Measurements from ENCODE around the gene TRIM37.
"Not testable (repeated sequence)": the region's sequence is repeated elsewhere in the genome, so short reads cannot be mapped to it uniquely, and the experiment has no call there.

Gene TRIM37

DNA sequence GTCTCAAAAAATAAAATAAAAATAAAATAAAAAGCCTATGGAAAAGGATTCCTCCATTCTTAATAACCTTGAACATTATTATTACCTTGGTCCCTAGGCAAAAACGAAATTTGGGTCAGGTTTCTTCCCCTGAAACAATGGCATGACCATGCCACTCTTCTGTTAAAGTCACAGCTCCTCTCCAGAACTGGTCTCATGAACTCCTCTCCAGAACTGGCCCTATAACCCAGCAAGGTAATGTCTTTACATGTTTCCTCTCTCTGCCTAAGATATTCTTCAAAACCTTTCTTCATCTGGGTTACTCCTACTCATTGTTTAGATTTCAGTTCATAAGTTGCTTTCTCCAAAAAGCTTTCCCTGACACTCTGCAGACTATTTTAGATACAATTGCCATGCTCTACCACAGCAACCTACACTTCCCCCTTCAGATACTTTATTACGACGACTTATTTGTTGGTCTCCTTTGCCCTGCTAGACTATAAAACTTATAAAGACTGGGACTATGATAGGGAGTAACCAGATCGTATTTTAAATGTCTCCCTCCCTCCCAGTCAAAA, 13.5 kb downstream of the TRIM37 start:
- Histone ChIP-seq H3K36me3 (replicated peaks; ENCODE audit: insufficient read depth, low read length) (no peaks in the 10 kb centered on the region; the same call in 1 of the 2 replicates), H3K27me3 (replicated peaks; ENCODE audit: insufficient read depth, low read length) (no peaks in the 10 kb centered on the region), H3K4me2 (ENCODE audit: low read depth, low read length) (no peak overlapping the region), H3K9me2 (replicated peaks; ENCODE audit: insufficient read depth, low read length) (no peaks in the 10 kb centered on the region), H3K4me1 (ENCODE audit: low read length) (no peaks in the 10 kb centered on the region), H3K4me3 (ENCODE audit: low read length) (no peak overlapping the region), H3K79me2 (ENCODE audit: low read length) (peaks cover 42% of the 10 kb centered on the region), H3K9me3 (replicated peaks; ENCODE audit: insufficient read depth, low read length) (no peaks in the 10 kb centered on the region), H2AFZ (ENCODE audit: low read length) (no peak overlapping the region), H4K20me1 (ENCODE audit: insufficient read depth, low read length) (no peaks in the 10 kb centered on the region), H3F3A (ENCODE audit: insufficient read depth, low read length) (no peaks in the 10 kb centered on the region; the same call in 1 of the 2 replicates), H3K27ac (ENCODE audit: low read length) (no peak overlapping the region), H3K9ac (ENCODE audit: low read length) (no peak overlapping the region)
- TF ChIP-seq EZH2 (optimal IDR thresholded peaks at IDR 0.05; ENCODE audit: low read depth, low read length) = no peak
- no peak for TF ChIP-seq EZH2phosphoT487 (IDR thresholded peaks at IDR 0.05; ENCODE audit: low read length)
- DNase-seq = no peak

DNA sequence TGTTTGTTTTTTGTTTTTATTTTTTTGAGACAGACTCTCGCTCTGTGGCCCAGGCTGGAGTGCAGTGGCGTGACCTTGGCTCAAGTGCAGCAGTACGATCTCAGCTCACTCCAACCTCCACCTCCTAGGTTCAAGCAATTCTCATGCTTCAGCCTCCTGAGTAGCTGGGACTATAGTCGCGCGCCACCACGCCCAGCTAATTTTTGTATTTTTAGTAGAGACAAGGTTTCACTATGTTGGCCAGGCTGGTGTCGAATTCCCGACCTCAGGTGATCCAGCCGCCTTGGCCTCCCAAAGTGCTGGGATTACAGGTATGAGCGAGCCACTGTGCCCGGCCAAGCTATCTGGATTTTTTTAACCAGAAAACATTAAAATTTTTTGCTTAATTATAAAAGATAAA, 16.1 kb downstream of the TRIM37 start:
- H3K9me3 ChIP-seq (replicated peaks; ENCODE audit: insufficient read depth, low read length); H4K20me1 ChIP-seq (ENCODE audit: insufficient read depth, low read length); DNase-seq; H3F3A ChIP-seq (ENCODE audit: insufficient read depth, low read length); H3K27ac ChIP-seq (ENCODE audit: low read length); H3K4me1 ChIP-seq (ENCODE audit: low read length); H3K9ac ChIP-seq (ENCODE audit: low read length); H3K36me3 ChIP-seq (replicated peaks; ENCODE audit: insufficient read depth, low read length); H3K9me2 ChIP-seq (replicated peaks; ENCODE audit: insufficient read depth, low read length); H3K4me3 ChIP-seq (ENCODE audit: low read length); H2AFZ ChIP-seq (ENCODE audit: low read length); H3K27me3 ChIP-seq (replicated peaks; ENCODE audit: insufficient read depth, low read length); H3K4me2 ChIP-seq (ENCODE audit: low read depth, low read length): not testable (repeated sequence)
- H3K79me2 ChIP-seq (ENCODE audit: low read length) = peaks cover 23% of the 10 kb centered on the region

DNA sequence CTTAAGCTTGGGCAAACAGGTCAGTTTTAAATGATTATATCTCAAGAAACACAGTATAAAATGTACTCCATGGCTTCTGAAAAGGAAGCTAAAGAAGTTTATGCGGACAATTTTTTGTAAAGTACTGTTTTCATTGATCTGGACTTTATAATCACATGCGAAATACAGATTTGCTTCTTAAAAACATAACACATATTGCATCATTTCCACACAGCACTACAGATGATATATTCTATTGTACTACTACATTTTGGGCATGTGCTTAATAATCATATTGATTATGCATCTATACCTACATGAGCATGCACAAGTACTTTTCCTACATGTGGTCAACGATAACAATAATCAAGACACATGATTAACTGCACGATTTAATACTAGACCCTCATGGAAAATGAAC, 22.5 kb downstream of the TRIM37 start:
- H3K9me3 ChIP-seq (replicated peaks; ENCODE audit: insufficient read depth, low read length) = no peaks in the 10 kb centered on the region

GRCh38 chr17:59074494-59074893, 32.2 kb downstream of the TRIM37 start:
- H3K27ac ChIP-seq (ENCODE audit: low read length) = no peak overlapping the region
- no peak overlapping the region for H3K4me3 ChIP-seq (ENCODE audit: low read length)

More for the DNA sequence above, 22.5 kb downstream of the TRIM37 start:
- H3K27me3 ChIP-seq (replicated peaks; ENCODE audit: insufficient read depth, low read length) = no peaks in the 10 kb centered on the region
- TF ChIP-seq EZH2phosphoT487 (IDR thresholded peaks at IDR 0.05; ENCODE audit: low read length) = no peak
- H2AFZ ChIP-seq (ENCODE audit: low read length) = no peak overlapping the region
- H3K4me2 ChIP-seq (ENCODE audit: low read depth, low read length) = no peak overlapping the region
- peaks cover 10% of the 10 kb centered on the region; the same call in 1 of the 2 replicates for H3K36me3 ChIP-seq (replicated peaks; ENCODE audit: insufficient read depth, low read length)
- H3K4me3 ChIP-seq (ENCODE audit: low read length) = no peak overlapping the region
- H4K20me1 ChIP-seq (ENCODE audit: insufficient read depth, low read length) = no peaks in the 10 kb centered on the region; the same call in 1 of the 2 replicates
- H3K9me2 ChIP-seq (replicated peaks; ENCODE audit: insufficient read depth, low read length) = no peaks in the 10 kb centered on the region
- H3K79me2 ChIP-seq (ENCODE audit: low read length) = no peaks in the 10 kb centered on the region
- H3F3A ChIP-seq (ENCODE audit: insufficient read depth, low read length) = no peaks in the 10 kb centered on the region
- no peak overlapping the region for H3K9ac ChIP-seq (ENCODE audit: low read length)
- no peak for DNase-seq
- H3K27ac ChIP-seq (ENCODE audit: low read length) = no peak overlapping the region
- H3K4me1 ChIP-seq (ENCODE audit: low read length) = no peaks in the 10 kb centered on the region

More at GRCh38 chr17:59074494-59074893, 32.2 kb downstream of the TRIM37 start:
- DNase-seq = no peak
- no peaks in the 10 kb centered on the region for H3F3A ChIP-seq (ENCODE audit: insufficient read depth, low read length)
- no peaks in the 10 kb centered on the region for H3K9me2 ChIP-seq (replicated peaks; ENCODE audit: insufficient read depth, low read length)
- no peak overlapping the region for H3K9ac ChIP-seq (ENCODE audit: low read length)
- no peaks in the 10 kb centered on the region for H3K9me3 ChIP-seq (replicated peaks; ENCODE audit: insufficient read depth, low read length)
- TF ChIP-seq EZH2phosphoT487 (IDR thresholded peaks at IDR 0.05; ENCODE audit: low read length) = no peak
- no peak for TF ChIP-seq CTCF (IDR thresholded peaks at IDR 0.05; ENCODE audit: low read length)
- no peak for TF ChIP-seq EZH2 (optimal IDR thresholded peaks at IDR 0.05; ENCODE audit: low read depth, low read length)
- H3K79me2 ChIP-seq (ENCODE audit: low read length) = no peaks in the 10 kb centered on the region
- no peaks in the 10 kb centered on the region for H4K20me1 ChIP-seq (ENCODE audit: insufficient read depth, low read length)
- H3K27me3 ChIP-seq (replicated peaks; ENCODE audit: insufficient read depth, low read length) = no peaks in the 10 kb centered on the region
- no peaks in the 10 kb centered on the region for H3K4me1 ChIP-seq (ENCODE audit: low read length)
- H3K4me2 ChIP-seq (ENCODE audit: low read depth, low read length) = no peak overlapping the region
- H2AFZ ChIP-seq (ENCODE audit: low read length) = no peak overlapping the region
- peaks cover 3% of the 10 kb centered on the region; the same call in 1 of the 2 replicates for H3K36me3 ChIP-seq (replicated peaks; ENCODE audit: insufficient read depth, low read length)

All from MM.1S (cell line).